B cell (primary cell): ENCODE measurements around the gene DUSP15. TPM values are rescaled to one million over a fixed set of nuclear protein-coding genes. Genes with fewer than 3 reads are reported as not detected.

ENCODE experiments used
- ATAC-seq: fragments of 200-7000 bp; cut with Tn5 transposase; one replicate; pipeline ENCODE4 v1.10.0; 2021; ENCODE audit warnings: low read depth, mild to moderate bottlenecking, moderate number of reproducible peaks, moderate library complexity
- CTCF ChIA-PET: fragments of 350-600 bp; sonication (Branson Sonifier 250); formaldehyde crosslinking; loops from one replicate; lab custom pipeline; 2021; ENCODE audit warnings: antibody characterized with exemption, inconsistent platforms; lab: Charles Lee
- POLR2A ChIA-PET: fragments of 350-600 bp; sonication (Branson Sonifier 250); formaldehyde crosslinking; loops from one replicate; lab custom pipeline; 2021; ENCODE audit warnings: antibody characterized with exemption; lab: Charles Lee
- DNase-seq: peaks from one replicate; pipeline ENCODE4 v3.0.0; 2013
- H2AFZ ChIP-seq: 2 replicates; pipeline ENCODE4 v1.6.1; 2012; ENCODE audit warnings: mild to moderate bottlenecking, low read depth, low read length; ENCODE audit not compliant: insufficient read depth, poor library complexity, severe bottlenecking
- H3K27ac ChIP-seq, 2 donors: 1 replicate in 1 of 2; 2 replicates in 1 of 2; pipeline ENCODE4 v1.5.1; 2012 to 2013; ENCODE audit warnings: low read length in 2 of 2, mild to moderate bottlenecking in 2 of 2, moderate library complexity in 1 of 2
- H3K27me3 ChIP-seq, 4 experiments: fragments of 200-600 bp in 1 of 4; sonication (generic) in 1 of 4; replicated peaks in 1 of 4; 1 replicate in 2 of 4; 2 replicates in 2 of 4; pipeline versions ENCODE4 v1.6.1 to v1.7.0; 2013 to 2016; ENCODE audit warnings: low read length in 3 of 4, mild to moderate bottlenecking in 2 of 4, mixed read lengths in 1 of 4, moderate library complexity in 1 of 4; ENCODE audit not compliant: insufficient read depth in 4 of 4, control insufficient read depth in 3 of 4; ENCODE audit errors: control extremely low read depth in 1 of 4
- H3K36me3 ChIP-seq, 2 experiments: replicated peaks in 1 of 2; 1 replicate in 1 of 2; 2 replicates in 1 of 2; pipeline versions ENCODE4 v1.6.1 to v1.7.1; 2013; ENCODE audit warnings: low read length in 1 of 2; ENCODE audit not compliant: insufficient read depth in 2 of 2, control insufficient read depth in 1 of 2; ENCODE audit errors: control extremely low read depth in 1 of 2, extremely low read depth in 1 of 2
- H3K4me1 ChIP-seq, 2 donors: fragments of 200-600 bp in 1 of 2; sonication (generic) in 1 of 2; 1 replicate in 1 of 2; 2 replicates in 1 of 2; pipeline versions ENCODE4 v1.5.1 to v1.6.1; 2013 to 2017; ENCODE audit warnings: low read length in 2 of 2; ENCODE audit not compliant: control insufficient read depth in 2 of 2, insufficient read depth in 2 of 2
- H3K4me2 ChIP-seq: replicated peaks from 2 replicates; pipeline ENCODE3; 2012; ENCODE audit warnings: mild to moderate bottlenecking, low read depth, low read length; ENCODE audit not compliant: poor library complexity, severe bottlenecking
- H3K4me3 ChIP-seq, 5 experiments: fragments of 200-600 bp in 1 of 5; sonication (generic) in 1 of 5; 1 replicate in 3 of 5; 2 replicates in 2 of 5; pipeline versions ENCODE4 v1.5.1 to v1.7.0; 2011 to 2016; ENCODE audit warnings: low read length in 4 of 5, mild to moderate bottlenecking in 4 of 5, low read depth in 2 of 5, control low read depth in 1 of 5, moderate library complexity in 1 of 5; ENCODE audit not compliant: insufficient read depth in 1 of 5; ENCODE audit errors: control extremely low read depth in 1 of 5, extremely low read depth in 1 of 5
- H3K79me2 ChIP-seq: fragments of 200-600 bp; sonication (generic); one replicate; pipeline ENCODE4 v1.6.0; 2016; ENCODE audit warnings: low read length; ENCODE audit not compliant: control insufficient read depth, insufficient read depth
- H3K9ac ChIP-seq: fragments of 200-600 bp; sonication (generic); 2 replicates; pipeline ENCODE4 v1.6.1; 2017; ENCODE audit warnings: mild to moderate bottlenecking, low read length, moderate library complexity
- H3K9me3 ChIP-seq, 3 donors: one replicate each; pipeline versions ENCODE4 v1.6.1 to v1.7.1; 2013; ENCODE audit warnings: low read length in 2 of 3; ENCODE audit not compliant: control insufficient read depth in 2 of 3, insufficient read depth in 1 of 3; ENCODE audit errors: control extremely low read depth in 1 of 3
- H4K20me1 ChIP-seq: 2 replicates; pipeline ENCODE4 v1.6.0; 2012; ENCODE audit warnings: mild to moderate bottlenecking, low read length; ENCODE audit not compliant: insufficient read depth, control insufficient read depth, poor library complexity, severe bottlenecking
- H3K27ac Mint-ChIP-seq: one replicate; pipeline ENCODE4 v1.8.0; 2021; ENCODE audit warnings: mixed read lengths
- H3K27me3 Mint-ChIP-seq: one replicate; pipeline ENCODE4 v1.8.0; 2021; ENCODE audit warnings: mixed read lengths
- H3K4me1 Mint-ChIP-seq: one replicate; pipeline ENCODE4 v1.8.0; 2021; ENCODE audit warnings: mixed read lengths
- H3K4me3 Mint-ChIP-seq: one replicate; pipeline ENCODE4 v1.8.0; 2021; ENCODE audit warnings: mixed read lengths
- H3K9me3 Mint-ChIP-seq: one replicate; pipeline ENCODE4 v1.8.0; 2022; ENCODE audit warnings: mixed read lengths; ENCODE audit not compliant: insufficient read depth
- CTCF ChIP-seq: fragments of 200-600 bp; IDR thresholded peaks from one replicate; pipeline ENCODE4 v1.8.0; 2022; ENCODE audit warnings: antibody characterized with exemption, mild to moderate bottlenecking
- EZH2 ChIP-seq: IDR thresholded peaks from 2 replicates; pipeline ENCODE4 v1.6.1; 2012; ENCODE audit warnings: borderline replicate concordance, low read depth, mild to moderate bottlenecking, moderate library complexity, low read length; ENCODE audit not compliant: insufficient read depth, poor library complexity, severe bottlenecking
- WGBS: methylation state at CpG from one replicate; pipeline ENCODE4 v1.1.5; 2013; ENCODE audit warnings: missing lambda C conversion rate; ENCODE audit not compliant: insufficient coverage; 5-methylcytosine and 5-hydroxymethylcytosine counted together
- intact Hi-C: fragments of 100-400 bp; cut with micrococcal nuclease; formaldehyde crosslinking; loops from one replicate; pipeline ENCODE4 v1.10.0; 2022
- polyA plus RNA-seq: library from polyadenylated mRNA; depleted of rRNA; stranded (reverse); fragments of >200 nt; gene quantifications from 2 replicates; pipeline ENCODE4 v1.2.3, GENCODE V29; 2012
- total RNA-seq, 2 donors: library from RNA; stranded (reverse); fragments of 120-200 nt in 1 of 2; gene quantifications; 1 replicate in 1 of 2; 2 replicates in 1 of 2; pipeline versions ENCODE4 v1.2.3 to v1.2.4, GENCODE V29; 2013 to 2022

The DUSP15 gene
- total and polyA plus RNA-seq, 2 donors (not counting 1 experiment from before 2014, with no cell fraction given), result 0.78 to 3.3 TPM

- Histone ChIP-seq H3K79me2 (no peaks in the 10 kb centered on the region), H3K4me3 (no peak overlapping the region), H3K27me3 (no peaks in the 10 kb centered on the region), H3K36me3 (no peaks in the 10 kb centered on the region), H4K20me1 (no peaks in the 10 kb centered on the region), H3K4me1 (no peaks in the 10 kb centered on the region), H3K4me2 (no peak overlapping the region), H3K9ac (no peak overlapping the region), H2AFZ (no peak overlapping the region), H3K27ac (no peak overlapping the region), H3K9me3 (no peaks in the 10 kb centered on the region)
- TF ChIP-seq CTCF, result no peak
- no peak for TF ChIP-seq EZH2
- Mint-ChIP-seq H3K9me3 (no peaks in the 10 kb centered on the region), H3K27ac (no peak overlapping the region), H3K27me3 (no peaks in the 10 kb centered on the region), H3K4me1 (no peaks in the 10 kb centered on the region), H3K4me3 (no peak overlapping the region)
- POLR2A ChIA-PET, result no interaction called here
- intact Hi-C loops, result no loop called here
- CTCF ChIA-PET, result interaction anchor here (0.5 kb wide), 1 partner anchor 10 kb away, joined by 6 read pairs; no protein-coding TSS in a partner anchor
- WGBS, result 92% methylated on average over 14 of the region's 15 CpGs
- ATAC-seq (no peak), DNase-seq (no peak)
Measured at GRCh38 chr20:31913431-31914157, 43.3 kb upstream of the DUSP15 start.

GRCh38 chr20:31910071-31910803 is 39.9 kb upstream of the DUSP15 start:
- H3K4me2 ChIP-seq, result no peak overlapping the region
- TF ChIP-seq CTCF, result no peak
- no peak for ATAC-seq
- no peaks in the 10 kb centered on the region for H3K27me3 Mint-ChIP-seq
- no peak overlapping the region for H3K4me3 Mint-ChIP-seq
- no peaks in the 10 kb centered on the region for H4K20me1 ChIP-seq
- 92% methylated on average over 3 of the region's 4 CpGs for WGBS
- H3K36me3 ChIP-seq, result no peaks in the 10 kb centered on the region
- DNase-seq, result no peak
- no peaks in the 10 kb centered on the region for H3K4me1 Mint-ChIP-seq
- no peaks in the 10 kb centered on the region for H3K27me3 ChIP-seq
- no peak overlapping the region for H2AFZ ChIP-seq
- no peaks in the 10 kb centered on the region for H3K9me3 ChIP-seq
- no peaks in the 10 kb centered on the region for H3K79me2 ChIP-seq
- ChIA-PET CTCF (interaction anchor here (0.6 kb wide), 1 partner anchor 64 kb away, joined by 3 read pairs; no protein-coding TSS in a partner anchor), POLR2A (no interaction called here)
- intact Hi-C loops, result no loop called here
- no peaks in the 10 kb centered on the region for H3K9me3 Mint-ChIP-seq
- no peak overlapping the region for H3K4me3 ChIP-seq
- no peak overlapping the region for H3K27ac ChIP-seq
- H3K9ac ChIP-seq, result no peak overlapping the region
- H3K27ac Mint-ChIP-seq, result no peak overlapping the region
- no peaks in the 10 kb centered on the region for H3K4me1 ChIP-seq
